Transverse colon (tissue), 4 donors: Measurements from ENCODE around the gene POU2F2. TPM values are rescaled to one million over a fixed set of nuclear protein-coding genes. Genes with fewer than 3 reads are reported as not detected.
A peak's percentile ranks its signal among the peaks of the same experiment; 100 is the strongest.

Experiments
- DNase-seq: peaks from one replicate; pipeline ENCODE4 v3.0.0-alpha.2; 2019
- H3K27ac ChIP-seq, 4 donors: fragments of 200-600 bp; sonication (generic); 2 replicates each; pipeline ENCODE4 v1.5.1; 2016 to 2018; ENCODE audit warnings: inconsistent platforms in 4 of 4
- H3K27me3 ChIP-seq: fragments of 200-600 bp; sonication (generic); 2 replicates; pipeline ENCODE4 v1.5.1; 2017; ENCODE audit warnings: inconsistent platforms
- H3K36me3 ChIP-seq, 4 donors: fragments of 200-600 bp; sonication (generic); 2 replicates each; pipeline ENCODE4 v1.5.1; 2017 to 2019; ENCODE audit warnings: inconsistent platforms in 4 of 4
- H3K4me1 ChIP-seq, 4 donors: fragments of 200-600 bp; sonication (generic); 2 replicates each; pipeline ENCODE4 v1.5.1; 2017 to 2020; ENCODE audit warnings: inconsistent platforms in 4 of 4
- H3K4me3 ChIP-seq, 4 donors: fragments of 200-600 bp; sonication (generic); 1 replicate in 1 of 4; 2 replicates in 3 of 4; pipeline versions ENCODE4 v1.5.1 to v1.6.1; 2017 to 2019; ENCODE audit warnings: inconsistent platforms in 4 of 4
- H3K9me3 ChIP-seq, 2 donors: fragments of 200-600 bp; sonication (generic); 2 replicates each; pipeline ENCODE4 v1.5.1; 2017 to 2019; ENCODE audit warnings: inconsistent platforms in 2 of 2
- EP300 ChIP-seq: sonication (generic); formaldehyde crosslinking; IDR thresholded peaks from one replicate; pipeline ENCODE4 v1.6.1; 2017; ENCODE audit warnings: antibody characterized with exemption, low read depth
- POLR2A ChIP-seq: fragments of 450-650 bp; IDR thresholded peaks from one replicate; pipeline ENCODE4 v1.6.1; 2016; ENCODE audit warnings: antibody characterized with exemption, mild to moderate bottlenecking, moderate library complexity
- POLR2AphosphoS5 ChIP-seq, 3 donors: sonication (generic); formaldehyde crosslinking; IDR thresholded peaks; one replicate each; pipeline ENCODE4 v1.6.1; 2016; ENCODE audit warnings: antibody characterized with exemption in 3 of 3
- WGBS, 2 donors: methylation state at CpG; one replicate each; pipeline ENCODE4 v1.1.5; 2018; ENCODE audit warnings: low coverage in 1 of 2; 5-methylcytosine and 5-hydroxymethylcytosine counted together
- in situ Hi-C, 4 donors: fragments of 200-750 bp; cut with MboI; loops; one replicate each; pipeline versions ENCODE4 v1.15.0 to v1.15.1; 2017; ENCODE audit warnings: low sequenced_read_pairs in 3 of 4, low pct_ligation_motif_present in 1 of 4, low pct_unique_long_range_greater_than_20kb in 1 of 4
- intact Hi-C: fragments of 100-400 bp; cut with DNase I; formaldehyde crosslinking; loops from one replicate; pipeline ENCODE4 v1.15.1; 2023; ENCODE audit warnings: low total_unique reads
- total RNA-seq, 4 donors: library from RNA; depleted of rRNA; stranded (reverse); fragments of >200 nt; gene quantifications; one replicate each; pipeline ENCODE4 v1.1.0, GENCODE V29; 2016
- TF ChIP-seq, protein P1 (sequence below), 5 experiments: fragments of 200-600 bp in 3 of 5; fragments of 450-650 bp in 2 of 5; sonication (generic) in 3 of 5; IDR thresholded peaks; 1 replicate in 2 of 5; 2 replicates in 3 of 5; pipeline ENCODE4 v1.5.1; 2016 to 2017; ENCODE audit warnings: antibody characterized with exemption in 5 of 5, inconsistent platforms in 3 of 5, mild to moderate bottlenecking in 2 of 5, moderate library complexity in 1 of 5

Gene POU2F2
- total RNA-seq, 4 donors from 2014 or later, result 0.96 to 7.1 (median 3.4) TPM

- Histone ChIP-seq H3K36me3 (no peaks in the 10 kb centered on the region), H3K4me3 (no peak overlapping the region), H3K9me3 (no peaks in the 10 kb centered on the region), H3K27ac (peak overlapping the region; percentile 50 to 57 (median 54)), H3K27me3 (no peaks in the 10 kb centered on the region), H3K4me1 (peaks cover 12 to 23% (median 19%) of the 10 kb centered on the region in 4 donors)
- no peak for DNase-seq
- intact Hi-C loops, result no loop called here
- 59 to 82% methylated on average over 4 to 13 of the region's 13 CpGs for WGBS, 2 donors
- in situ Hi-C loops, result no loop called here
- no peak for TF ChIP-seq POLR2AphosphoS5 (IDR thresholded peaks at IDR 0.05)
These were observed 43.0 kb downstream of the POU2F2 start for GRCh38 chr19:42089191-42089750.

DNA sequence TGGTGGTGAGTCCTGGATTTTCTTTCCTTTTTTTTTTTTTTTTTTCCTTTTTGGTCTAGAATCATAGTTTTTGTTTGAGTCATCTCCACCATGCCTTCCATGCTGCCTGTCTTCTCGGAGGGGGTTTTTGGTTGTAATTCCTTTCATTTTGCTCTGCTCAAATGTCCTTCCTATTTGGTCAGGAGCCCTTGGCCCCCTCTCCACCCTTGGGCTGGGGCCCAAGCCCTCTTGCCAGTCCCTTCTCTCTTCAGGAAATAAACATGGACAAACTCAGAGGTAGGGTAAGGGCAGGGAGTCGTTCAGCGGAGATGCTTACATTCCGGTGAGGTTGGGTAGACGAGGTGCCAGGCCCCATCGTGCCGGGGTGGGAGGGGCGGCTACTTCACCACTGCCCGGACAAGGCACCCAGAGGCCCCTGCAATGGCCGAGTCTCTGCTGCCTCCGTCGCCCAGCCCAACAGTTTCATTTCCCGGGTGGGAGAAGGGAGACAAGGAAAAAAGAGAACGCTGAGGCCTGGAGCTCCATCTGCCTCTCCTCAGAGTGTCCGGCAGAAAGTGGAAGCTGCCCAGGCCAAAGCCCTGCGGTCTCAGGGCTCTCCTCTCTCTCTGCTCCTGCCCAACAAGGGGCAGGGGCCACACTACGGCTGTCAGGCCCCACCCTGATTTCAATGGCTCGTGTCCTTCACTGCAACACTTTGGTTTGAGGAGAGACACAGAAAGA lies 43.6 kb downstream of the POU2F2 start:
- H3K27ac ChIP-seq, result peak overlapping the region; percentile 50 to 57 (median 54)

DNA sequence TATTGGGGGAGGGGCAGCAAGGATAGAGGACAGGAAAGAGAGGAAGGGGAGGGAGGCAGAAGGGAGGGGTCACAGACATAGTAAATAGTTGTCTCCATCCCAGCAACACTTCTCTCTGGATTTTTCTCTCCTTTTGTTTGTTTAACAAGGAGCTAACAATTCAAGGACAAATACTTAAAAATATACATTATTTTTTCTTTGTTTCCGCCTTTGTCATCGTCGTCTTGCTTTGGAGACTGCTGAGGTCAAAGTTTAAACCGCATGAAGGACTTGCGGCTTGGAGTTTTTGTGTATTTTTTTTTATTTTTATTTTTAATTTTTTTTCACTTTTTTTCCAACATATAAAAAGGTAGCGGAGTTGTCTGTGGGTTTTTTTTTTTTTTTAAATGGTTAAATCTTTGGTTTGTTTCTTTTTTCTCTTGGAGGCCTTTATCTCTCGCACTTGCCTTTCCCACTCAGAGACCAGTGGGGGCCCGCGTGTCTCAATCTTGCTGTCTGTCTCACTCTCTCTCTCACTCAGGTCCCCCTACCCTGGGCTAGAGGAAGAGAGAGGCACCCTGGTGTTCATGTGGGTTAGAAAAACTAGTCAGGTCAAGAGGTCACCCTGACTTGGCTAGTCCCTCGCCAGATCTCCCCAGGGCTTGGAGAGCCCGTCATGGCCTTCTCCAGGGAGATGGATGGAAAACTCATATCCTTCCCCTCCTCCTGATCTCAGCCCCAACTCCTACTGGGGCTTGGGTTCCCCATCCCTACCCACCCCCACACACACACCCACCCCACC lies 45.3 kb downstream of the POU2F2 start:
- no peak overlapping the region for H3K27ac ChIP-seq
- 71 to 80% methylated on average over 5 to 11 of the region's 11 CpGs for WGBS, 2 donors
- peaks cover 8 to 26% (median 13%) of the 10 kb centered on the region in 4 donors for H3K4me1 ChIP-seq
- no peak overlapping the region for H3K4me3 ChIP-seq
- no peak for DNase-seq
- no peaks in the 10 kb centered on the region for H3K9me3 ChIP-seq
- in situ Hi-C loops (no loop called here), intact Hi-C loops (no loop called here)
- TF ChIP-seq POLR2AphosphoS5 (IDR thresholded peaks at IDR 0.05), result no peak
- TF ChIP-seq, protein P1, sequence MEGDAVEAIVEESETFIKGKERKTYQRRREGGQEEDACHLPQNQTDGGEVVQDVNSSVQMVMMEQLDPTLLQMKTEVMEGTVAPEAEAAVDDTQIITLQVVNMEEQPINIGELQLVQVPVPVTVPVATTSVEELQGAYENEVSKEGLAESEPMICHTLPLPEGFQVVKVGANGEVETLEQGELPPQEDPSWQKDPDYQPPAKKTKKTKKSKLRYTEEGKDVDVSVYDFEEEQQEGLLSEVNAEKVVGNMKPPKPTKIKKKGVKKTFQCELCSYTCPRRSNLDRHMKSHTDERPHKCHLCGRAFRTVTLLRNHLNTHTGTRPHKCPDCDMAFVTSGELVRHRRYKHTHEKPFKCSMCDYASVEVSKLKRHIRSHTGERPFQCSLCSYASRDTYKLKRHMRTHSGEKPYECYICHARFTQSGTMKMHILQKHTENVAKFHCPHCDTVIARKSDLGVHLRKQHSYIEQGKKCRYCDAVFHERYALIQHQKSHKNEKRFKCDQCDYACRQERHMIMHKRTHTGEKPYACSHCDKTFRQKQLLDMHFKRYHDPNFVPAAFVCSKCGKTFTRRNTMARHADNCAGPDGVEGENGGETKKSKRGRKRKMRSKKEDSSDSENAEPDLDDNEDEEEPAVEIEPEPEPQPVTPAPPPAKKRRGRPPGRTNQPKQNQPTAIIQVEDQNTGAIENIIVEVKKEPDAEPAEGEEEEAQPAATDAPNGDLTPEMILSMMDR (IDR thresholded peaks at IDR 0.05), result no peak
- no peak for TF ChIP-seq EP300
- TF ChIP-seq POLR2A, result no peak
- H3K27me3 ChIP-seq, result no peaks in the 10 kb centered on the region
- no peaks in the 10 kb centered on the region for H3K36me3 ChIP-seq

More for the DNA sequence above, 43.6 kb downstream of the POU2F2 start:
- TF ChIP-seq POLR2A, result no peak
- no peak for TF ChIP-seq POLR2AphosphoS5 (IDR thresholded peaks at IDR 0.05)
- TF ChIP-seq, protein P1 (IDR thresholded peaks at IDR 0.05), result no peak
- TF ChIP-seq EP300, result no peak
- Histone ChIP-seq H3K27me3 (no peaks in the 10 kb centered on the region), H3K4me3 (no peak overlapping the region), H3K4me1 (peaks cover 12 to 20% (median 16%) of the 10 kb centered on the region in 4 donors), H3K9me3 (no peaks in the 10 kb centered on the region), H3K36me3 (no peaks in the 10 kb centered on the region)
- intact Hi-C loops, result no loop called here
- no peak for DNase-seq
- in situ Hi-C loops, result no loop called here
- WGBS, 2 donors, result 44 to 58% methylated on average over 3 to 18 of the region's 18 CpGs

DNA sequence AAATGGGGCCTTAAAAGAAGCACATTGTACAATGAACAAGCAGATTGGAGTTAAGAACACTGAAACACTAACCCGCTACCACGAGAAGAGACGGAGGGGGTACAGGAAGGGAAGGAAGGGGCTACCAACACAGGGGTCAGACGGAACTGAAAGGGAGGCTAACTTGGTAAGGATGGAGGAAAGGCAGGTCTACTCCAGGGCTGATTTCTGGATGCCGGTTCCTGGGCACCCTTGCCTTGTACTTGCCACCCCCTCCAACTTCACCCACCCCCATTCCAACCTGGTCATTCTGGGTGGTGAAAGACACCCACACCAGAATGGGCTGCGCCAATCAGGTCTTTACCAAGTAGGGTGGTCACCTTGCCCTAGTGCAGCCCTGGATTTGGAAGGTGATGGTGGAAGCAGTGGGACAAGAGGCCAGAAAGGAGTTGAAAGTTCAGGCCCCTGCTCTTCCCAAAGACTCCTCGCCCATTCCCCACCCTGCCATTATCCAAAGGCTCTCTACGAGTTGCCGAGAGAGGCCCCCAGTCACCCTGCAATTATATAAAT lies 46.0 kb downstream of the POU2F2 start:
- no peaks in the 10 kb centered on the region for H3K9me3 ChIP-seq
- no peak overlapping the region for H3K27ac ChIP-seq
- H3K4me1 ChIP-seq, result peaks cover 4 to 27% (median 11%) of the 10 kb centered on the region in 4 donors
- H3K27me3 ChIP-seq, result no peaks in the 10 kb centered on the region
- H3K4me3 ChIP-seq, result no peak overlapping the region
- TF ChIP-seq, protein P1 (IDR thresholded peaks at IDR 0.05), result no peak
- TF ChIP-seq EP300 (no peak), POLR2AphosphoS5 (IDR thresholded peaks at IDR 0.05) (no peak), POLR2A (no peak)
- intact Hi-C loops, result no loop called here
- in situ Hi-C loops, result no loop called here
- 74 to 82% methylated on average over 4 to 9 of the region's 9 CpGs for WGBS, 2 donors
- no peak for DNase-seq
- H3K36me3 ChIP-seq, result peaks cover 0 to 4% (median under 1%) of the 10 kb centered on the region in 4 donors
